A673 (cell line): Measurements from ENCODE around the gene PHTF1. TPM values are rescaled to one million over a fixed set of nuclear protein-coding genes. Genes with fewer than 3 reads are reported as not detected.

Experiments
- BruUV-seq: library from RNA; stranded (reverse); fragments of 400-500 nt; replicated peaks from 2 replicates; lab custom pipeline; 2021; lab: Mats Ljungman, UMichigan
- CTCF ChIA-PET: fragments of 300-600 bp; sonication (Branson Sonifier 250); formaldehyde crosslinking; loops from one replicate; lab custom pipeline; 2022; ENCODE audit warnings: antibody characterized with exemption; lab: Charles Lee
- POLR2A ChIA-PET: fragments of 300-600 bp; sonication (Branson Sonifier 250); formaldehyde crosslinking; loops from one replicate; lab custom pipeline; 2022; ENCODE audit warnings: antibody characterized with exemption; ENCODE audit not compliant: low non-redundant PET; lab: Charles Lee
- DNase-seq: peaks from one replicate; pipeline ENCODE4 v3.0.0-alpha.2; 2015; ENCODE audit warnings: low spot score
- H3K27ac ChIP-seq: fragments of 200-600 bp; sonication (generic); 2 replicates; pipeline ENCODE4 v1.5.1; 2016; ENCODE audit warnings: mixed run types, low read depth, mild to moderate bottlenecking, mixed read lengths, antibody characterized with exemption, low read length; ENCODE audit not compliant: poor library complexity, severe bottlenecking
- H3K27me3 ChIP-seq: fragments of 200-600 bp; sonication (generic); replicated peaks from 2 replicates; pipeline ENCODE4 v1.6.1; 2017; ENCODE audit warnings: mixed run types, low read depth, mild to moderate bottlenecking, mixed read lengths, antibody characterized with exemption, low read length; ENCODE audit not compliant: insufficient read depth, poor library complexity
- H3K36me3 ChIP-seq: fragments of 200-600 bp; sonication (generic); 2 replicates; pipeline ENCODE4 v1.6.1; 2016; ENCODE audit warnings: mixed run types, mild to moderate bottlenecking, mixed read lengths, antibody characterized with exemption, low read length; ENCODE audit not compliant: insufficient read depth, poor library complexity, severe bottlenecking
- H3K4me1 ChIP-seq: fragments of 200-600 bp; sonication (generic); 2 replicates; pipeline ENCODE4 v1.6.1; 2017; ENCODE audit warnings: mixed run types, mild to moderate bottlenecking, mixed read lengths, antibody characterized with exemption, low read length; ENCODE audit not compliant: insufficient read depth, poor library complexity, severe bottlenecking
- H3K4me3 ChIP-seq: fragments of 200-600 bp; sonication (generic); 2 replicates; pipeline ENCODE4 v1.5.1; 2016; ENCODE audit warnings: low read depth, mixed run types, mild to moderate bottlenecking, mixed read lengths, low read length; ENCODE audit not compliant: poor library complexity, severe bottlenecking
- H3K9me3 ChIP-seq: fragments of 200-600 bp; sonication (generic); 2 replicates; pipeline ENCODE4 v1.6.1; 2016; ENCODE audit warnings: mixed run types, low read depth, mild to moderate bottlenecking, mixed read lengths, antibody characterized with exemption, low read length; ENCODE audit not compliant: poor library complexity, severe bottlenecking
- EZH2 ChIP-seq: fragments of 200-600 bp; sonication (generic); IDR thresholded peaks from 2 replicates; pipeline ENCODE4 v1.6.1; 2017; ENCODE audit warnings: borderline replicate concordance, low read depth, mild to moderate bottlenecking, mixed read lengths, antibody characterized with exemption, low read length; ENCODE audit not compliant: poor library complexity, severe bottlenecking
- intact Hi-C: fragments of 100-400 bp; cut with micrococcal nuclease; formaldehyde crosslinking; loops from one replicate; pipeline ENCODE4 v1.10.0; 2022; ENCODE audit not compliant: unreplicated experiment
- total RNA-seq: library from RNA; stranded (reverse); gene quantifications from 2 replicates; pipeline ENCODE4 v1.2.3, GENCODE V29; 2021
- TF ChIP-seq, protein P1 (sequence below): fragments of 300-800, 200-600 bp; sonication (generic); conservative IDR thresholded peaks from 2 replicates; pipeline ENCODE4 v1.5.1; 2017; ENCODE audit warnings: low read depth, mild to moderate bottlenecking, antibody characterized with exemption, low read length, moderate library complexity, mixed read lengths

PHTF1 gene
- total RNA-seq, 1 experiment from 2014 or later, result 57.2 TPM

DNA sequence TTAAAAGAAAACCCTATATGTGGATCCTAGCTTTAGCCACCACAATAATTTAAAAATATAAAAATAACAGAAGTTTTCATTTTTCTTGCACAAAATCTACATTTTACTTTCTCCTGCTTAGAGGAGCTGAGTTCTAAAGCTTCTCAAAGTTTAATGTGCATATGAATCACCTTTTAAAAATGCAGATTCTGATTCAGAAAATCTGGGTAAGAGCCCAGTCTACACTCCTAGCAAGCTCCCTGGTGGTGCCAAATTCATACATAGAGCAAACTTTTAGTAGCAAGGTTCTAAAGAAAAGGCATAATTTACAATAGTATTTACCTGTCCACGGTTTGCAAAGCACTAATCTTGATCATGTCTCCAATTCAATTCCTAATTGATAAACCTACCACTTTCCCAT lies 33.7 kb upstream of the PHTF1 start:
- Histone ChIP-seq H3K4me1 (no peaks in the 10 kb centered on the region), H3K36me3 (peaks cover 13% of the 10 kb centered on the region), H3K27me3 (no peaks in the 10 kb centered on the region), H3K9me3 (no peaks in the 10 kb centered on the region), H3K4me3 (no peak overlapping the region), H3K27ac (no peak overlapping the region)
- POLR2A ChIA-PET, result no interaction called here
- BruUV-seq, result no TSS peak
- no peak for DNase-seq
- intact Hi-C loops, result no loop called here
- CTCF ChIA-PET, result no interaction called here
- no peak for TF ChIP-seq EZH2
- TF ChIP-seq, protein P1, sequence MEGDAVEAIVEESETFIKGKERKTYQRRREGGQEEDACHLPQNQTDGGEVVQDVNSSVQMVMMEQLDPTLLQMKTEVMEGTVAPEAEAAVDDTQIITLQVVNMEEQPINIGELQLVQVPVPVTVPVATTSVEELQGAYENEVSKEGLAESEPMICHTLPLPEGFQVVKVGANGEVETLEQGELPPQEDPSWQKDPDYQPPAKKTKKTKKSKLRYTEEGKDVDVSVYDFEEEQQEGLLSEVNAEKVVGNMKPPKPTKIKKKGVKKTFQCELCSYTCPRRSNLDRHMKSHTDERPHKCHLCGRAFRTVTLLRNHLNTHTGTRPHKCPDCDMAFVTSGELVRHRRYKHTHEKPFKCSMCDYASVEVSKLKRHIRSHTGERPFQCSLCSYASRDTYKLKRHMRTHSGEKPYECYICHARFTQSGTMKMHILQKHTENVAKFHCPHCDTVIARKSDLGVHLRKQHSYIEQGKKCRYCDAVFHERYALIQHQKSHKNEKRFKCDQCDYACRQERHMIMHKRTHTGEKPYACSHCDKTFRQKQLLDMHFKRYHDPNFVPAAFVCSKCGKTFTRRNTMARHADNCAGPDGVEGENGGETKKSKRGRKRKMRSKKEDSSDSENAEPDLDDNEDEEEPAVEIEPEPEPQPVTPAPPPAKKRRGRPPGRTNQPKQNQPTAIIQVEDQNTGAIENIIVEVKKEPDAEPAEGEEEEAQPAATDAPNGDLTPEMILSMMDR, result no peak

DNA sequence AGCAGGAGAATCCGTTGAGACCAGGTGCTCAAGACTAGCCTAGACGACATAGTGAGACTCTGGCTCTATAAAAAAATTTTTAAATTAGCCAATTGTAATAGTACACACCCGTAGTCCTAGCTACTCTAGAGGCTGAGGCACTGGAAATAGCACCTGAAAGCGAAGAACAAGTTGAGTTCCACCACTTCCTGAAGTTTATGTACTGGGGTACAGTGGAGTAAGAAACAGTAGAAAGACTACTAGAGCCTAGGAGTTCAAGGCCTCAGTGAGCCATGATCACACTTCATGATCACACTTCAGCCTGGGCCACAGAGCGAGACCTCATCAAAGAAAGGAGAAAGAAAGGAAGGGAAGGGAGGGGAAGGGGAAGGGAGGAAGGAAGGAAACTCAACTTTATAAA lies 33.2 kb upstream of the PHTF1 start:
- no peak for DNase-seq
- CTCF ChIA-PET, result no interaction called here
- no peaks in the 10 kb centered on the region for H3K27me3 ChIP-seq
- no peak overlapping the region for H3K27ac ChIP-seq
- no TSS peak for BruUV-seq
- POLR2A ChIA-PET, result no interaction called here
- TF ChIP-seq, protein P1, result no peak
- no peak overlapping the region for H3K4me3 ChIP-seq
- intact Hi-C loops, result no loop called here
- peaks cover 13% of the 10 kb centered on the region for H3K36me3 ChIP-seq
- H3K4me1 ChIP-seq, result no peaks in the 10 kb centered on the region
- H3K9me3 ChIP-seq, result no peaks in the 10 kb centered on the region

DNA sequence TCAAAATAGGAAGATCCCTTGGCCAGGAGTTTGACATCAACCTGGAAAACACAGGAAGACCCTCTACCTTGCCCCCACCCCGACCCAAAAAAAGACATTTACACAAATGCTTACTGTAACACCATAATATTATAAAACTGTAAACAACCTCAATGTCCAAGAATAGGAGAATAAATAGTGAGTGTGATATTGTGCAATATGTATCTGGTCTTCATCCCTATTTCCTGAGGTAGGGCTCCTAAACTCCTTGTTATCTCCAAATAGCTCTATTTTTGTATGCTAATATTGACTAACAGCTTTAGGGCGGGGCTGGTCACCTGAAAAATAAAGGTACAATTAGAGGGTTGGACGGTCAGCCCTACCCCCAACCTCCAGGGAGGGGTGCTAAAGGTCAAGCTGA lies 29.5 kb upstream of the PHTF1 start:
- no TSS peak for BruUV-seq
- TF ChIP-seq EZH2, result no peak
- TF ChIP-seq, protein P1, result no peak

More for the DNA sequence above, 29.5 kb upstream of the PHTF1 start:
- no peaks in the 10 kb centered on the region for H3K9me3 ChIP-seq
- H3K4me3 ChIP-seq, result no peak overlapping the region
- H3K36me3 ChIP-seq, result no peaks in the 10 kb centered on the region
- no peak overlapping the region for H3K27ac ChIP-seq
- no peak for DNase-seq
- H3K4me1 ChIP-seq, result peaks cover 6% of the 10 kb centered on the region
- no peaks in the 10 kb centered on the region for H3K27me3 ChIP-seq
- intact Hi-C loops, result no loop called here
- CTCF ChIA-PET, result no interaction called here
- POLR2A ChIA-PET, result no interaction called here
